ENCODE data around the gene PTPRD. TPM values are rescaled to one million over a fixed set of nuclear protein-coding genes. Genes with fewer than 3 reads are reported as not detected.

The PTPRD gene
- total and polyA plus RNA-seq, 9 of the 15 experiments (the other 6 are each of a cell fraction or from before 2014, with no cell fraction given): 0.11 TPM; not detected in 8

DNA sequence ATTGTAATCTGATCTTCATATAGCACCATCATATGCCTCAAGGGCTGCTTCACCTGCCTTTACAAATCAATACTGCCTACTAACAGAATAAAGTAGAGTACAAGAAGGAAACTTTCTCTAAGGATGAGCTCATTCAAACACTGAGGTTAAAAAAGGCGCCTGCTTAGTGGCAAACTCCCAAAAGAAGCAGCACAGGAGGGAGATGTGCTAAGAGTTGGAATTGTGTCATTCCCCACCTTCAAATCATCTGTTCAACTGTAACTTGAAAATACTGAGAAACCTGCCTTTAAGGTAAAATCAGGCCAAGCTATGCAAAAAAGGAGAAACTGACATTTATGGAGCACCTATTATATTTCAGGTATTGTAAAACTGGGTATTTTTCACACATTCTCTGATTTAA, 560.6 kb downstream of the PTPRD start:
- H3K9ac ChIP-seq (ENCODE audit: insufficient read depth in 1 of 2, low read depth in 2 of 2, low read length in 2 of 2): no peak overlapping the region
- H3K27me3 ChIP-seq (ENCODE audit: control insufficient read depth in 2 of 2, insufficient read depth in 2 of 2, low read length in 2 of 2): no peaks in the 10 kb centered on the region
- no peak for FAIRE-seq
- no peaks in the 10 kb centered on the region for H4K20me1 ChIP-seq (replicated peaks; ENCODE audit: control insufficient read depth, insufficient read depth, low read length)
- no peaks in the 10 kb centered on the region for H3K9me1 ChIP-seq (ENCODE audit: control insufficient read depth, insufficient read depth, low read length)
- H3K9me3 ChIP-seq (replicated peaks; ENCODE audit: control insufficient read depth, insufficient read depth, low read depth, low read length): no peaks in the 10 kb centered on the region
- no peaks in the 10 kb centered on the region for H3K36me3 ChIP-seq (ENCODE audit: control insufficient read depth, insufficient read depth, low read length)
- H3K4me3 ChIP-seq: no peak overlapping the region
- no peak overlapping the region for H2AFZ ChIP-seq (ENCODE audit: low read depth, low read length)
- intact Hi-C loops (cut with micrococcal nuclease) (no loop called here), in situ Hi-C loops (cut with MboI) (no loop called here)
- POLR2A ChIA-PET: no interaction called here
- no TSS peak for BruUV-seq (replicated peaks)
- WGBS (ENCODE audit: insufficient coverage, low coverage, missing lambda C conversion rate): 11% methylated on average over 1 of the region's 1 CpG
- TF ChIP-seq, protein P1, sequence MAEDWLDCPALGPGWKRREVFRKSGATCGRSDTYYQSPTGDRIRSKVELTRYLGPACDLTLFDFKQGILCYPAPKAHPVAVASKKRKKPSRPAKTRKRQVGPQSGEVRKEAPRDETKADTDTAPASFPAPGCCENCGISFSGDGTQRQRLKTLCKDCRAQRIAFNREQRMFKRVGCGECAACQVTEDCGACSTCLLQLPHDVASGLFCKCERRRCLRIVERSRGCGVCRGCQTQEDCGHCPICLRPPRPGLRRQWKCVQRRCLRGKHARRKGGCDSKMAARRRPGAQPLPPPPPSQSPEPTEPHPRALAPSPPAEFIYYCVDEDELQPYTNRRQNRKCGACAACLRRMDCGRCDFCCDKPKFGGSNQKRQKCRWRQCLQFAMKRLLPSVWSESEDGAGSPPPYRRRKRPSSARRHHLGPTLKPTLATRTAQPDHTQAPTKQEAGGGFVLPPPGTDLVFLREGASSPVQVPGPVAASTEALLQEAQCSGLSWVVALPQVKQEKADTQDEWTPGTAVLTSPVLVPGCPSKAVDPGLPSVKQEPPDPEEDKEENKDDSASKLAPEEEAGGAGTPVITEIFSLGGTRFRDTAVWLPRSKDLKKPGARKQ (CRISPR knock-in tag; IDR thresholded peaks at IDR 0.05): no peak
- TF ChIP-seq POLR2AphosphoS2 (IDR thresholded peaks at IDR 0.05; ENCODE audit: low read length) (no peak), KHSRP (IDR thresholded peaks at IDR 0.05) (no peak), ZNF436 (CRISPR knock-in tag; IDR thresholded peaks at IDR 0.05) (no peak), ZBTB7A (IDR thresholded peaks at IDR 0.05; ENCODE audit: borderline replicate concordance, control insufficient read depth, low read depth, low read length) (no peak)
- TF ChIP-seq, protein P2, sequence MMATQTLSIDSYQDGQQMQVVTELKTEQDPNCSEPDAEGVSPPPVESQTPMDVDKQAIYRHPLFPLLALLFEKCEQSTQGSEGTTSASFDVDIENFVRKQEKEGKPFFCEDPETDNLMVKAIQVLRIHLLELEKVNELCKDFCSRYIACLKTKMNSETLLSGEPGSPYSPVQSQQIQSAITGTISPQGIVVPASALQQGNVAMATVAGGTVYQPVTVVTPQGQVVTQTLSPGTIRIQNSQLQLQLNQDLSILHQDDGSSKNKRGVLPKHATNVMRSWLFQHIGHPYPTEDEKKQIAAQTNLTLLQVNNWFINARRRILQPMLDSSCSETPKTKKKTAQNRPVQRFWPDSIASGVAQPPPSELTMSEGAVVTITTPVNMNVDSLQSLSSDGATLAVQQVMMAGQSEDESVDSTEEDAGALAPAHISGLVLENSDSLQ (IDR thresholded peaks at IDR 0.05): no peak
- TF ChIP-seq, protein P3, sequence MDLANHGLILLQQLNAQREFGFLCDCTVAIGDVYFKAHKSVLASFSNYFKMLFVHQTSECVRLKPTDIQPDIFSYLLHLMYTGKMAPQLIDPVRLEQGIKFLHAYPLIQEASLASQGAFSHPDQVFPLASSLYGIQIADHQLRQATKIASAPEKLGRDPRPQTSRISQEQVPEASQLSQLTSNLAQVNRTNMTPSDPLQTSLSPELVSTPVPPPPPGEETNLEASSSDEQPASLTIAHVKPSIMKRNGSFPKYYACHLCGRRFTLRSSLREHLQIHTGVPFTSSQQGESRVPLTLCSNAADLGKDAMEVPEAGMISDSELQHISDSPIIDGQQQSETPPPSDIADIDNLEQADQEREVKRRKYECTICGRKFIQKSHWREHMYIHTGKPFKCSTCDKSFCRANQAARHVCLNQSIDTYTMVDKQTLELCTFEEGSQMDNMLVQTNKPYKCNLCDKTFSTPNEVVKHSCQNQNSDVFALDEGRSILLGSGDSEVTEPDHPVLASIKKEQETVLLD (IDR thresholded peaks at IDR 0.05): no peak
- TF ChIP-seq, protein P4, sequence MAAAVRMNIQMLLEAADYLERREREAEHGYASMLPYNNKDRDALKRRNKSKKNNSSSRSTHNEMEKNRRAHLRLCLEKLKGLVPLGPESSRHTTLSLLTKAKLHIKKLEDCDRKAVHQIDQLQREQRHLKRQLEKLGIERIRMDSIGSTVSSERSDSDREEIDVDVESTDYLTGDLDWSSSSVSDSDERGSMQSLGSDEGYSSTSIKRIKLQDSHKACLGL (CRISPR knock-in tag; IDR thresholded peaks at IDR 0.05; ENCODE audit: borderline replicate concordance, poor library complexity, severe bottlenecking): no peak
- TF ChIP-seq, protein P5, sequence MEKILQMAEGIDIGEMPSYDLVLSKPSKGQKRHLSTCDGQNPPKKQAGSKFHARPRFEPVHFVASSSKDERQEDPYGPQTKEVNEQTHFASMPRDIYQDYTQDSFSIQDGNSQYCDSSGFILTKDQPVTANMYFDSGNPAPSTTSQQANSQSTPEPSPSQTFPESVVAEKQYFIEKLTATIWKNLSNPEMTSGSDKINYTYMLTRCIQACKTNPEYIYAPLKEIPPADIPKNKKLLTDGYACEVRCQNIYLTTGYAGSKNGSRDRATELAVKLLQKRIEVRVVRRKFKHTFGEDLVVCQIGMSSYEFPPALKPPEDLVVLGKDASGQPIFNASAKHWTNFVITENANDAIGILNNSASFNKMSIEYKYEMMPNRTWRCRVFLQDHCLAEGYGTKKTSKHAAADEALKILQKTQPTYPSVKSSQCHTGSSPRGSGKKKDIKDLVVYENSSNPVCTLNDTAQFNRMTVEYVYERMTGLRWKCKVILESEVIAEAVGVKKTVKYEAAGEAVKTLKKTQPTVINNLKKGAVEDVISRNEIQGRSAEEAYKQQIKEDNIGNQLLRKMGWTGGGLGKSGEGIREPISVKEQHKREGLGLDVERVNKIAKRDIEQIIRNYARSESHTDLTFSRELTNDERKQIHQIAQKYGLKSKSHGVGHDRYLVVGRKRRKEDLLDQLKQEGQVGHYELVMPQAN (IDR thresholded peaks at IDR 0.05; ENCODE audit: borderline replicate concordance): no peak
- no peaks in the 10 kb centered on the region for H3K4me1 ChIP-seq (replicated peaks in 1 of 2; ENCODE audit: control insufficient read depth in 2 of 2, insufficient read depth in 2 of 2, low read length in 2 of 2)
- no peak for ATAC-seq
- H3K4me2 ChIP-seq (ENCODE audit: insufficient read depth, low read length): no peak overlapping the region
- H3K79me2 ChIP-seq (ENCODE audit: control insufficient read depth, insufficient read depth, low read length): no peaks in the 10 kb centered on the region
- CTCF ChIA-PET (ENCODE audit: low intra/inter-chr PET ratio): no interaction called here
- DNase-seq (ENCODE audit: extremely low read depth in 1 of 4, low spot score in 3 of 4): no peak
- H3K27ac ChIP-seq (ENCODE audit: extremely low read depth, low read depth, low read length): no peak overlapping the region
